ENCODE results near the gene OR5C1.

- TF ChIP-seq CTCF (conservative IDR thresholded peaks at IDR 0.05): no peak
- no peak for TF ChIP-seq EZH2 (IDR thresholded peaks at IDR 0.05; ENCODE audit: low read depth)
Measured at GRCh38 chr9:122742003-122742402, 46.7 kb upstream of the OR5C1 start, which contains the start of gene OR1L6.
